Thyroid gland (tissue), 4 donors: ENCODE measurements around the gene PIN1. TPM values are rescaled to one million over a fixed set of nuclear protein-coding genes. Genes with fewer than 3 reads are reported as not detected.
"Not testable (repeated sequence)": the region's sequence is repeated elsewhere in the genome, so short reads cannot be mapped to it uniquely, and the experiment has no call there.

Source experiments
- DNase-seq, 2 donors: peaks; one replicate each; pipeline ENCODE4 v3.0.0-alpha.2; 2019
- H3K27ac ChIP-seq, 3 donors: fragments of 200-600 bp; sonication (generic); 1 replicate in 2 of 3; 2 replicates in 1 of 3; pipeline ENCODE4 v1.5.1; 2016 to 2019; ENCODE audit warnings: mild to moderate bottlenecking in 1 of 3, moderate library complexity in 1 of 3
- H3K27me3 ChIP-seq: fragments of 200-600 bp; sonication (generic); one replicate; pipeline ENCODE4 v1.5.1; 2019
- H3K36me3 ChIP-seq, 2 donors: fragments of 200-600 bp; sonication (generic); one replicate each; pipeline ENCODE4 v1.5.1; 2016 to 2019
- H3K4me1 ChIP-seq, 2 donors: fragments of 200-600 bp; sonication (generic); one replicate each; pipeline ENCODE4 v1.5.1; 2017 to 2019
- H3K4me3 ChIP-seq, 3 donors: fragments of 200-600 bp; sonication (generic); replicated peaks in 1 of 3; 1 replicate in 2 of 3; 2 replicates in 1 of 3; pipeline ENCODE4 v1.5.1; 2016; ENCODE audit warnings: mild to moderate bottlenecking in 1 of 3
- H3K9me3 ChIP-seq: fragments of 200-600 bp; sonication (generic); one replicate; pipeline ENCODE4 v1.5.1; 2017
- POLR2A ChIP-seq, 2 donors: fragments of 450-650 bp; IDR thresholded peaks; one replicate each; pipeline ENCODE4 v1.6.1; 2017; ENCODE audit warnings: antibody characterized with exemption in 2 of 2, mild to moderate bottlenecking in 2 of 2, moderate library complexity in 1 of 2
- WGBS, 2 donors: methylation state at CpG; one replicate each; pipeline ENCODE4 v1.1.5; 2017; 5-methylcytosine and 5-hydroxymethylcytosine counted together
- intact Hi-C: fragments of 100-400 bp; cut with DNase I; formaldehyde crosslinking; loops from one replicate; pipeline ENCODE4 v1.15.1; 2023
- total RNA-seq, 4 donors: library from RNA; depleted of rRNA; stranded (reverse); fragments of >200 nt; gene quantifications; one replicate each; pipeline ENCODE4 v1.2.3, GENCODE V29; 2016
- TF ChIP-seq, protein P1 (sequence below), 6 experiments: fragments of 200-600 bp in 3 of 6; fragments of 450-650 bp in 3 of 6; sonication (generic) in 3 of 6; IDR thresholded peaks; one replicate each; pipeline ENCODE4 v1.5.1; 2016 to 2019; ENCODE audit warnings: antibody characterized with exemption in 6 of 6, mild to moderate bottlenecking in 2 of 6, inconsistent platforms in 1 of 6, moderate library complexity in 1 of 6

The PIN1 gene
- total RNA-seq, 4 donors from 2014 or later = 50.0 to 98.0 (median 72.3) TPM

- no peaks in the 10 kb centered on the region for H3K27me3 ChIP-seq
- 1% methylated on average over 51 to 52 of the region's 82 CpGs for WGBS, 2 donors
- peak within 1 kb of the TSS; percentile 43 to 92 (median 56) for H3K4me3 ChIP-seq
- intact Hi-C loops = loop anchor here (1.0 kb wide), 1 partner anchor 27 kb away; no protein-coding TSS in a partner anchor
- H3K36me3 ChIP-seq = peaks cover 0 to 2% of the 10 kb centered on the region in 2 donors
- peak in 1 of 2 donors; percentile 83 for TF ChIP-seq POLR2A (IDR thresholded peaks at IDR 0.05)
- TF ChIP-seq, protein P1, sequence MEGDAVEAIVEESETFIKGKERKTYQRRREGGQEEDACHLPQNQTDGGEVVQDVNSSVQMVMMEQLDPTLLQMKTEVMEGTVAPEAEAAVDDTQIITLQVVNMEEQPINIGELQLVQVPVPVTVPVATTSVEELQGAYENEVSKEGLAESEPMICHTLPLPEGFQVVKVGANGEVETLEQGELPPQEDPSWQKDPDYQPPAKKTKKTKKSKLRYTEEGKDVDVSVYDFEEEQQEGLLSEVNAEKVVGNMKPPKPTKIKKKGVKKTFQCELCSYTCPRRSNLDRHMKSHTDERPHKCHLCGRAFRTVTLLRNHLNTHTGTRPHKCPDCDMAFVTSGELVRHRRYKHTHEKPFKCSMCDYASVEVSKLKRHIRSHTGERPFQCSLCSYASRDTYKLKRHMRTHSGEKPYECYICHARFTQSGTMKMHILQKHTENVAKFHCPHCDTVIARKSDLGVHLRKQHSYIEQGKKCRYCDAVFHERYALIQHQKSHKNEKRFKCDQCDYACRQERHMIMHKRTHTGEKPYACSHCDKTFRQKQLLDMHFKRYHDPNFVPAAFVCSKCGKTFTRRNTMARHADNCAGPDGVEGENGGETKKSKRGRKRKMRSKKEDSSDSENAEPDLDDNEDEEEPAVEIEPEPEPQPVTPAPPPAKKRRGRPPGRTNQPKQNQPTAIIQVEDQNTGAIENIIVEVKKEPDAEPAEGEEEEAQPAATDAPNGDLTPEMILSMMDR (IDR thresholded peaks at IDR 0.05) = no peak
- peaks cover 9 to 12% of the 10 kb centered on the region in 2 donors for H3K4me1 ChIP-seq
- H3K27ac ChIP-seq = peak within 1 kb of the TSS; percentile 75 to 94 (median 84)
- no peaks in the 10 kb centered on the region for H3K9me3 ChIP-seq
- DNase-seq = peak; percentile 100
Measured at GRCh38 chr19:9818734-9819595, 16.2 kb upstream of the PIN1 start, which contains the start of gene FBXL12. Gene FBXL12, minus strand, starts transcription at chr19:9819079. Its CDS starts 266 bp downstream, at chr19:9818813.

DNA sequence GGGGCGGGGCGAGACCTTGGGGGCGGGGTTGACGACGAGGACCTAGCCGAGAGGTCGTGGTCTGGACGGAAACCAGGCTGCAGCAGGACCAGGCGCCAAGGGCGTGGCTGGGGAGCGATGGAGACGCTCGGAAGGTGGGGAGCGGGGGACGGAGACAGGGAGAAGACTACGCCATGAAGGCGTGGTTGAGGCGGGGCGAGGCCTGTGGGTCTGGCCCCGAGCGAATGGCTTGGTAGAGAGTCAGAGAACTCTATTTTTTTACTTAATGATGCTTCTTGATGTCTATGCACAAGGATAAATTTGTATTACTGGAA, 15.6 kb upstream of the PIN1 start:
- no peak for DNase-seq
- intact Hi-C loops = loop anchor here (1.0 kb wide), 1 partner anchor 27 kb away; no protein-coding TSS in a partner anchor
- peak overlapping the region in 2 of 3 donors; percentile 23 to 84 for H3K27ac ChIP-seq
- H3K9me3 ChIP-seq = no peaks in the 10 kb centered on the region
- 4 to 7% methylated on average over 14 to 17 of the region's 21 CpGs for WGBS, 2 donors
- TF ChIP-seq, protein P1 (IDR thresholded peaks at IDR 0.05) = no peak
- no peak for TF ChIP-seq POLR2A (IDR thresholded peaks at IDR 0.05)
- peak overlapping the region in 1 of 3 donors; percentile 6 for H3K4me3 ChIP-seq
- peaks cover 9 to 12% of the 10 kb centered on the region in 2 donors for H3K4me1 ChIP-seq
- H3K27me3 ChIP-seq = no peaks in the 10 kb centered on the region
- H3K36me3 ChIP-seq = no peaks in the 10 kb centered on the region

GRCh38 chr19:9820034-9820433, 15.1 kb upstream of the PIN1 start:
- intact Hi-C loops, H3K27me3 ChIP-seq, H3K4me3 ChIP-seq, H3K36me3 ChIP-seq, H3K9me3 ChIP-seq, DNase-seq: not testable (repeated sequence)
- 94 to 95% methylated on average over 8 of the region's 8 CpGs for WGBS, 2 donors
- peak overlapping the region in 1 of 3 donors; percentile 84 for H3K27ac ChIP-seq
- peaks cover 9 to 12% of the 10 kb centered on the region in 2 donors for H3K4me1 ChIP-seq

DNA sequence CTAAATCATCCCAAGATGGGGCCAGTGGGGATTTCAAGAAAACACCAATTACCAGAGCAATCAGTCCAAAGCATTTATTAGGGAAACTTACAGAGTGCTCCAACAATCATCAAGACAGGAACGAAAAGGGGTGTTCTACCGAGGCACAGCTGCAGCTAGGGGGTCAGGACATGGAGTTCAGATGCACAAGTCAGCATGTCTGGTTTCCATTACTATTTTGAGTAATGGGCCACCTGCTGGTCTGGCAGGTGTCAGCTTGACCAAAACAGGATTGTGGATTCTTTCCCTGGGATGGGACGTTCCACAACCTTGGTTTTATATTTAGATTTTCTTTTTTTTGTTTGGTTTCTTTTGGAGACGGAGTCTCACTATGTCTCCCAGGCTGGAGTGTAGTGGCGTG, 11.3 kb upstream of the PIN1 start:
- no peak overlapping the region for H3K27ac ChIP-seq

GRCh38 chr19:9827289-9828238, 7.6 kb upstream of the PIN1 start, which contains the start of gene UBL5:
Gene UBL5, plus strand, starts transcription at chr19:9827918. Its CDS starts 420 bp downstream, at chr19:9828338.
- Histone ChIP-seq H3K36me3 (no peaks in the 10 kb centered on the region), H3K4me3 (peak within 1 kb of the TSS; percentile 21 to 98 (median 77)), H3K27me3 (no peaks in the 10 kb centered on the region), H3K27ac (peak within 1 kb of the TSS in 2 of 3 donors; percentile 32 to 47), H3K9me3 (no peaks in the 10 kb centered on the region), H3K4me1 (peaks cover 12 to 18% of the 10 kb centered on the region in 2 donors)
- TF ChIP-seq, protein P1 (IDR thresholded peaks at IDR 0.05) = no peak
- TF ChIP-seq POLR2A (IDR thresholded peaks at IDR 0.05) = peak in 1 of 2 donors; percentile 77
- intact Hi-C loops = no loop called here
- 1 to 3% methylated on average over 22 to 60 of the region's 62 CpGs for WGBS, 2 donors
- peak; percentile 87 to 89 for DNase-seq

More for the DNA sequence above, 11.3 kb upstream of the PIN1 start:
- no peaks in the 10 kb centered on the region for H3K9me3 ChIP-seq
- peaks cover 12 to 19% of the 10 kb centered on the region in 2 donors for H3K4me1 ChIP-seq
- intact Hi-C loops = no loop called here
- no peaks in the 10 kb centered on the region for H3K36me3 ChIP-seq
- H3K27me3 ChIP-seq = no peaks in the 10 kb centered on the region
- 83 to 89% methylated on average over 5 of the region's 5 CpGs for WGBS, 2 donors
- TF ChIP-seq, protein P1 (IDR thresholded peaks at IDR 0.05) = no peak
- TF ChIP-seq POLR2A (IDR thresholded peaks at IDR 0.05) = no peak
- no peak overlapping the region for H3K4me3 ChIP-seq
- DNase-seq = no peak
